ENCODE data around the gene BCL7C.
A peak's percentile ranks its signal among the peaks of the same experiment; 100 is the strongest.

BCL7C gene

DNA sequence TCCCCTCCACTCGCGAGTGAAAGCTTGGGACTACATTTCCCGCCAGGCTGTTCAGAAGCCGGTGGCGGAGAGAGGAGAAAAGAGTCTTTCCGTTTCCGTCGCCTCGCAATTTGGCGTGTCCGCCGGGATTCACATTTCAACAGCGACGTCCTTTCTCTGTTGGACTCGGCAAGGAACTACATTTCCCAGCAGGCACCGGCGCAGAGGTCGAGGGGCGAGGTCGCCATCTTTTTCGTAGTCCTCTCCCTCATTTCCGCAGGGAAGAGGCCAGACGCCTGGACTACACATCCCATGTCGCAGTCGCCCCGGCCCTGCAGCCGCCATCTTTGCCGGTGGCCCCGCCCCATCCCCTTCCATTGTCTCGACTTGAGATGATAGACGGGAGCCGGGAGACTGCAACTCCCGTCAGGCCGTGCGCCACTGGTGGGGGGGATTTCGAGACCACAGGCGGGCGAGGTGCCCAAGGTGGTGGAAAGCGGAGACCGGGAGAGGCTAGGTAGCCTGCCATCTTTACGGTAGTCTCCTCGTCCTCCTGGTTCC lies 28.6 kb upstream of the BCL7C start:
- DNase-seq, result peak; percentile 99

DNA sequence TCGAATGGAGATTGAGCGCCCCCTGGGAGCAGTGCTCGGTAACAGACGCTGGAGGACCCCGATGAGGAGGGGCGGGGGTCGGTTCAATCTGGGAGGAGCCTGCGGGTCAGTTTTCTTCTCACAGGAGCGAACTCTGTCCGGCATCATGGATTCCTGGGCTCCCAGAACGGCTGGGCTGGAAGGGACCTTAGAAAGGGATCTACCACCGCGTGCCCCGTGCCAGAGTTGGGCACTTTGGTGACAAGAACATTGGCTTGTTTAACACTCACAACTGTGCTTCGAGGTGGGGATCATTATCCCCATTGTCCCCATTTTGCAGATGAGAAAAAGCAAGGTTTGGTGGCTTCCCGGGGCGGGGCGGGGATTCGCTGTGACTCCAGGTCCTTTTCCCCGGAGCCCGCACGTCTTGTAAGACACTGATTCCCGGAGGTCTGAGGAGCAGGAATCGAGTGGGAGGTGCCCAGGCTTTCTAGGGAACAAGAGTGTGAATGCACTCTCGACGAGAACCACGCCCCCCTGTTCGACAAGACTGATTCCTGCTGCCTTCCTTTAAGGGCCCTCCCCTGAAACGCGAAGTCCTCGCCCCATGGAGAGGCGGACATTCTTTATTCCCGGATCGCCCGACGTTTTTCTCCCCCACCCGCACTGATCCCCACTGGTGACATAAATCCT lies 28.0 kb upstream of the BCL7C start:
- DNase-seq, result peak; percentile 91

DNA sequence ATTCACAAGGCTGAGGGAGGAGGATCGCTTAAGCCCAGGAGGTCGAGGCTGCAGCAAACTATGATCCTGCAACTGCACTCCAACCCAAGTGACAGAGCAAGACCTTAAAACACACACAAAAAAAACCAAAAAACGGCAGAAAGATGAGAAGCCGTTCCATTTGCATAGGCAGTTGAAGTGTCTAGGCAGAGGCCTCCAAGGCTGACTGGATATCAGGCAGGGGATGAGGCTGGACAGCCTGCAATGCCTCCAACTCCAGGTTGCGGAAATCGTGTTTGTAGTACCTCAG lies 27.5 kb upstream of the BCL7C start:
- no peak for DNase-seq

DNA sequence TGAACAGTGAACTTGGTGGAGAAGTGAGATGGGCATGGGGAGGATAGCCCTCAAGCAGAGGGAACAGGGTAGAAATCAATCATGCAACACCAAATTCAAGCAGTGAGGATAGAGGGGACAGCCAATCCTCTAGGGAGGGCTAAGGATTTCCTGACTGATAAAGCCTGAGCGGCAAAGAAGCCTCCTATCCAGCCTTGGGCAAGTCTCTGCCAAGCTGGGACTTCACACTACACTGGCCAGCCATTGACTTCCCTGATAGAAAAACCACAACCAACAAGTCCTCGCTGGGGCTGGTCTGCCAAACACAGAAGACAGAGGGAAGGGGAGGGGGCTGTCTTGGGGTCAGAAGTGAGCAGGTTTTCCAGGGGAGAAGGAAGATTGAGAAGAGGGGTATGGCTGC lies 27.0 kb upstream of the BCL7C start:
- no peak for DNase-seq

DNA sequence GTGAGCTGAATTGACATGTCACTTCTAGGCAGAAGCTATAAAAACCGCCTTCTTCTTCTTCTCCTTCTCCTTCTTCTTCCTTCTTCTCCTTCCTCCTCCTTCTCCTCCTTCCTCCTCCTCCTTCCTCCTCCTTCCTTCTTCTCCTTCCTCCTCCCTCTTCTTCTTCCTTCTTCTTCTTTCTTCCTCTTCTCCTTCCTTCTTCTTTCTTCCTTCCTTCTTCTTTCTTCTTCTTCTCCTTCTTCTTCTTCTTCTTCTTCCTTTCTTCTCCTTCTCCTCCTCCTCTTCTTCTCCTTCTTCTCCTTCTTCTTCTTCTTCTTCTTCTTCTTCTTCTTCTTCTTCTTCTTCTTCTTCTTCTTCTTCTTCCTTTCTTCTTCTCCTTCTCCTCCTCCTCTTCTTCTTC lies 24.7 kb upstream of the BCL7C start:
- DNase-seq, result no peak

DNA sequence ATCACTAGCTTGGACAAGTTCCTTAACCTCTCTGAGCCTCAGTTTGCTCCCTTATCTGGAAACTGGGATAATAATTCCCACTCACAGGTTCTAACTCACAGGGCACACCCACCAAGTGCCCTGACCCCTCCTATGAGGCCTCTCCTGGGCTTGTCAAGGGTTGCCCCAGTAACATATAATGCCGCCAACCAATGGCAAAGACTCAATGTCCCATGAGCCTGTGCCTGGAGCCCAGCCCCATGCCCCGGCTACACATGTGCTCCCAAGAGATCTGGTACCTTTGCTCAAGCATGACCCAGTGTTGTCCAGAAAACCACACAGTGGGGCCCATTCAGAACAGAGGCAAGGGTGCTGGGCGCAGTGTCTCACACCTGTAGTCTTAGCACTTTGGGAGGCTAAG lies 21.0 kb upstream of the BCL7C start:
- no peak for DNase-seq

DNA sequence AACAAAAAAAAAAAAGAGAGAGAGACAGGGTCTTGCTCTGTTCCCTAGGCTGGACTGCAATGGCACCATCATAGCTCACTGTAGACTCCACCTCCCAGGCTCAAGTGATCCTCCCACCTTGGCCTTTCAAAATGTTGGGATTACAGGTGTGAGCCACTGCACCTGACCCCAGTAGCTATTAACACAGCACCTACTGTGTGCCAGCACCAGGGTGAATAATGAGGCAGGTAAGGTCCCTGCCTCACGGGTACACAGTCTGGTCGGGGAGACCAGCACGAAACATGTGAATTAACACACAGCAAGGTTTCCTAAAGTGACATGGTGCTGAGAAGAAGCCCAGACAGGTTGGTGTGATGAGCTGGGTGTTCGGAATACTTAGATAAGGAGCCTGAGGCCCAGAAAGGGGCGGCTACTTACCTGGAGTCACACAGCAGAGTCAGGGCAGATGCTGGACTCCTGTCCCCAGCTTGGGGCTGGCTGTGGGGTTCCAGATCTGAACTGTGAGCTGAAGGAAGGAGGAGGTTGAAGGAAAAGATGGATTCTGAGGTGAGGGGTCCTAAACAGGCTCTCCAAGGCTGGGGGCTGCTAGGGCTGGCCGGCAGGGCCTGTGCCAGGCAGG lies 19.0 kb upstream of the BCL7C start:
- no peak for DNase-seq

DNA sequence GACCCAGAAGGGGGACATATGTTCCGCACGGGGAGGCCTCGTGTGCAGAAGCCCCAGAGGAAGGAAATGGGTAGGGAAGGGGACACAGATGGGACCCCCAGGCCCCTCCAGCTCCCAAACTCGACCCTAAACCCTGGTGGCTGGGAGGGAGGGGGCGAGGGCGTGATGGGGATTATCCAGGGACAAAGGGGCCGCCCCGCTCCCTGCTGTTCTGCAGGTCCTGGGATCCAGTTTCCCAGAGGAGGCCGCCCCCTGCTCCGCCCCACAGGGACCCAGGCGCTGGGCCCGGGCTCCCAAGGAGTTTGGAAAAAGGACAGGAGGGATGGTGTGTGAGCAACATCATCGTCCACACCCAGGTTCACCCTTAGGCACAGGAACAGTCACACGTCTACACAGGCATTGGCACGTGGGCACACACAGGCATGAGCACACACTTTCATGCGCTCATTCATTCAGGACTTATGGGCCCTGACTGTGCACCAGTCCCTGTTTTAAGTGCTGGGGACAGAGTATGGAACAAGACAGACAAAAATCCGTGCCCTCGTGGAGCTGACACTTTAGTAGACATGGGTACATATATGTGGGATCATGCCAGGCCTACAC lies 16.7 kb upstream of the BCL7C start:
- DNase-seq, result no peak

DNA sequence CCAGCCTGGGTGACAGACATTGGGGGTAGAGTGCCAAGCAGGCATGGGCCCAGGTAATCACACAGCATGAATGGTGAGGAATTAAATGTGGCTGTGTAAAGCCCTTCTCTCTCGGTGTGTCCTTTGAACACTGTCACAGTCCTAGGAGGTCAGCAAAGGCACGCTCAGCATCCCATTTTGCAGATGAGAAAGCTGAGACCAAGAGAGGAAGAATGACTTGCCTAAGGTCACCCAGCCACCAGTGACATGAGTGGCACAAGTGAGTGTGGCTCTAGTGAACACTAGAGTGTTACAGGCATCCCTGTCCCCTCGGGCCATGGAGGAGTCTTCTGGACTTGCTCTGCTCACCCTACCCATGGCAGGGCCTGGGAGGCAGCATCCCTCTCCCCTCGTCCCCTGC lies 13.2 kb upstream of the BCL7C start:
- DNase-seq, result no peak

DNA sequence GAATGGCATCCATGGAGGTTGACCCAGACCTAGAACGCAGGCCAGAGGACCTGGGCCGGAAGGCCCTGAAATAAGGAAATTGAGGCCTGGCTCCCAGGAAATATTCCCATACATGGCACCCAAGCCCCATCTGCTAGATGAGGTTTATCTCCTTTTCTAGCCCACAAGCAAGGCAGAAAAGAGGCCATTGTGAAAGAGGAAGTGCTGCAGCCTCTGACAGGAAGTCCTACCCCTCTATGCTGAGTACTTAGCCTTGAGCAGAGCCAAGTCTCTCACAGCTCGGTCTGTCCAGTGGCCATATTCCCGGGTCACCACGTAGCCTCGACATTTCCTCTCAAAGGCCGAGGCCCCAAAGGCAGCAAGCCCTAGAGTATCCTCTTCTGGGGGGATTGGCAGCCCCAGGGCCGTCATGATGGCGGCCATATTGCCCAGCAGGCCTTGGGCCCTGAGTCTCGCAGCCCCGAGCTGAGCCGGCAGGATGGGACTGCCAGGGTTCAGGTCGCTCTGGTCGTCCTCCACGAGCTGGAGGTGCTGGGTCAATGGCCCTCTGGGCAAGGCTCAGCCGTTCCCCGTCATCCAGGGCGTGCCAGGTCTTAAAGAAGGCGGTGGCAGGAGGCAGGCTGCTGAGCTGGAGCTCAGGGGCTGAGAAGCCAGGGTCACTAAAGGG lies 10.4 kb upstream of the BCL7C start:
- no peak for DNase-seq

DNA sequence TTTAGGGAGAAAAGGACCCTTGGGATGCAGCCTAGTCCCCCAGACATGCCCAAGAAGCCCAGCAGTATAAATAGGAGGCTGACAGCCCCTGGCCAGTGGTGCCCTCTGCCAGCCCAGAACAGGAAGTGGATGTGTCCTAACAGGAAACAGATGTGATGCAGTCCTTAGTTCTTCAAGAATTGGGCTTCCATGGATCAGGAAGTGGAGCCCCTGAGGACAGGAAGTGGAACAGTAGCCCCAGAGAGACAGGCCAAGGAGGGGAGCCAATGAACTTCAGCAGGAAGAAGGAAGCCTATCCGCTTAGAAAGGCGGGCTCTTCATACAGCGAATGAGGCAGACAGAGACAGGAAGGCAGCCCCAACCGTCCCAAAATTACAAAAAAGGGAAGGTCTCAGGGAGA lies 9.7 kb upstream of the BCL7C start:
- no peak for DNase-seq

DNA sequence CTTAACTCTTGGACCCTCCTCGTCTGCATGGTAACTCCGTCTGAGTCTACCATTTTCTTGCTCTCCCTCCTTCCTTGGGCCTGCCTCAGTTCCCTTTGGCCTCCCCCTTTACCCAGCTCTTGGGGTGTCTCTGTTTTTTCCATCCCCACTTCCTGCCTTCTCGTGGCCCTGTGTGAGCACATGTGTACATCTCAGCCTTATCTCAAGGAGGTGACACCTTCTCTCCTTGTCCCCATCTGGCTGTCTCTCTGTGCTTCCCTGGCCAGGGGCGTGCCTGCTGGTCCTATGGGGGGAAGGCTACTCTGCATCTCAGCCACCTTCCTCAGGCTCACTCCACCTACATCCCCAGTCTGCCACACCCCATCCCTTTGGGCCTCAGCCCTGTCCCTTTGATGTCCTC lies 9.1 kb upstream of the BCL7C start:
- peak in 1 of 2 donors; percentile 30 for DNase-seq

DNA sequence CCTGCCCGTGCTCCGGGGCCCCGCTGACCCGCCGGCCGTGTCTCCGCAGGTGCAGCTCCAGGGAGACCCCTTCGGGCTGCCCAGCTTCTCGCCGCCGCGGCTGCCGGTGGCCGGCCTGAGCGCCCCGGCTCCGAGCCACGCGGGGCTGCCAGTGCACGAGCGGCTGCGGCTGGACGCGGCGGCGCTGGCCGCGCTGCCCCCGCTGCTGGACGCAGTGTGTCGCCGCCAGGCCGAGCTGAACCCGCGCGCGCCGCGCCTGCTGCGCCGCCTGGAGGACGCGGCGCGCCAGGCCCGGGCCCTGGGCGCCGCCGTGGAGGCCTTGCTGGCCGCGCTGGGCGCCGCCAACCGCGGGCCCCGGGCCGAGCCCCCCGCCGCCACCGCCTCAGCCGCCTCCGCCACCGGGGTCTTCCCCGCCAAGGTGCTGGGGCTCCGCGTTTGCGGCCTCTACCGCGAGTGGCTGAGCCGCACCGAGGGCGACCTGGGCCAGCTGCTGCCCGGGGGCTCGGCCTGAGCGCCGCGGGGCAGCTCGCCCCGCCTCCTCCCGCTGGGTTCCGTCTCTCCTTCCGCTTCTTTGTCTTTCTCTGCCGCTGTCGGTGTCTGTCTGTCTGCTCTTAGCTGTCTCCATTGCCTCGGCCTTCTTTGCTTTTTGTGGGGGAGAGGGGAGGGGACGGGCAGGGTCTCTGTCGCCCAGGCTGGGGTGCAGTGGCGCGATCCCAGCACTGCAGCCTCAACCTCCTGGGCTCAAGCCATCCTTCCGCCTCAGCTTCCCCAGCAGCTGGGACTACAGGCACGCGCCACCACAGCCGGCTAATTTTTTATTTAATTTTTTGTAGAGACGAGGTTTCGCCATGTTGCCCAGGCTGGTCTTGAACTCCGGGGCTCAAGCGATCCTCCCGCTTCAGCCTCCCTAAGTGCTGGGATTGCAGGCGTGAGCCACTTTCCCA lies 8.4 kb upstream of the BCL7C start:
- peak; percentile 60 to 67 for DNase-seq

DNA sequence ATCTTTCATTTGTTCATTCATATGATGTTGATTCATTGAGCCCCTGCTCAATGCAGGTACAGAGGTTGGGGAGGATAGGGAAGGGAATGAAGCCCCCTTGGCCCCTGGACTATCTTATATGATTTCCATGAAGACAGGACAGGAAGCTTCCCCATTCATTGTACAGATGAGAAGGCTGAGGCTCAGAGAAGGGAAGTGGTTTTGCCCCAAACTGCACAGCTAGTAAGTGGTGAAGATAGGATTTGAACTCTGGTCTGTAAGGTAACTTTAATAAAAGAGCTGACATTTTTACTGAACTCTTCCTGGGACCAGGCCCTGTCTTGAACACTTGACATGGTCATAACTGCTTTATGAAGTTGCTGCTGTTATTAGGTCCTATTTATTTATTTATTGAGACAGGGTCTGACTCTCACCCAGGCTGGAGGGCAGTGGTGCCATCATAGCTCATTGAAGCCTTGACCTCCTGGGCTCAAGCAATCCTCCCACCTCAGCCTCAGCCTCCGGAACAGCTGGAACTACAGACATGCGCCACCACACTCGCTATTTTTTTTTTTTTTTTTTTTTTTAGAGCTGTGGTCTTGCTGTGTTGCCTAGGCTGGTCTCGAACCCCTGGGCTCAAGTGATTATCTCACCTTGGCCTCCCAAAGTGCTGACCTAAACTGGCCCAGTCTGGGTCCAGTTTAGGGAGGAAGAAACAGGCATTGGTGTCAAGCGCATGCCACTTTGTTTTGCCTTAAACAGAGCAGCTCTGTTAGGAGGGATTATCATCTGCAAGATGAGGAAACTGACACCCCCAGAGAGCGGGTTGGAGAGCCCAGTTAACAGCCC lies 7.5 kb upstream of the BCL7C start:
- no peak for DNase-seq

DNA sequence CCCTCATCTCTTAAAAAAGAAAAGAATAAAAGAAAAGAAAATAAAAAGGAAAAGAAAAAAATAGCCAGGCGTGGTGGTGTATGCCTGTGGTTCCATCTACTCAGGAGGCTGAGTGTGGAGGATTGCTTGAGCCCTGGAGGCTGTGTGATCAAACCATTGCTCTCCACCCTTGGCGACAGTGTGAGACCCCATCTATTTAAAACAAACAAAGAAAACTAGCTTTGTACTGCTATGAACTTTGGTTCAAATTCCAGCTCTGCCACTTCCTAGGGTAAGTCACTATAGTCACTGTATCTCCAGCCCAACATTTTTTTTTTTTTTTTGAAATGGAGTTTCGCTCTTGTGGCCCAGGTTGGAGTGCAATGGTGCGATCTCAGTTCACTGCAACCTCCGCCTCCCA lies 6.7 kb upstream of the BCL7C start:
- no peak for DNase-seq

DNA sequence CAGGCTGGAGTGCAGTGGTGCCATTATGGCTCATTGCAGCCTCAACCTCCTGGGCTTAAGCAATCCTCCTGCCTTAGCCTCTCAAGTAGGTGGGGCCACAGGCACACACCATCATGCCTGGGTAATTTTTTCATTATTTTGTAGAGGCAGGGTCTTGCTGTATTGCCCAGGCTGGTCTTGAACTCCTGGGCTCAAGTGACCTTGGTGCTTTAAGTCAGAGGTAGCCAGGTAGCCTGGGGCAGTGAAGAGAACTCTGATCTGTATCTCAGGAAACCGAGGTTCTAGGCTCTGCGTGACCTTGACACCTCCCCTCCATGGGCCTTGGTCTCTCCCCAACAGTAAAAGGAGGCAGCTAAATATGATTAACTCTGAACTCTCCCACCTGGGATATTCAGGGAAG lies 5.9 kb upstream of the BCL7C start:
- DNase-seq, result no peak

DNA sequence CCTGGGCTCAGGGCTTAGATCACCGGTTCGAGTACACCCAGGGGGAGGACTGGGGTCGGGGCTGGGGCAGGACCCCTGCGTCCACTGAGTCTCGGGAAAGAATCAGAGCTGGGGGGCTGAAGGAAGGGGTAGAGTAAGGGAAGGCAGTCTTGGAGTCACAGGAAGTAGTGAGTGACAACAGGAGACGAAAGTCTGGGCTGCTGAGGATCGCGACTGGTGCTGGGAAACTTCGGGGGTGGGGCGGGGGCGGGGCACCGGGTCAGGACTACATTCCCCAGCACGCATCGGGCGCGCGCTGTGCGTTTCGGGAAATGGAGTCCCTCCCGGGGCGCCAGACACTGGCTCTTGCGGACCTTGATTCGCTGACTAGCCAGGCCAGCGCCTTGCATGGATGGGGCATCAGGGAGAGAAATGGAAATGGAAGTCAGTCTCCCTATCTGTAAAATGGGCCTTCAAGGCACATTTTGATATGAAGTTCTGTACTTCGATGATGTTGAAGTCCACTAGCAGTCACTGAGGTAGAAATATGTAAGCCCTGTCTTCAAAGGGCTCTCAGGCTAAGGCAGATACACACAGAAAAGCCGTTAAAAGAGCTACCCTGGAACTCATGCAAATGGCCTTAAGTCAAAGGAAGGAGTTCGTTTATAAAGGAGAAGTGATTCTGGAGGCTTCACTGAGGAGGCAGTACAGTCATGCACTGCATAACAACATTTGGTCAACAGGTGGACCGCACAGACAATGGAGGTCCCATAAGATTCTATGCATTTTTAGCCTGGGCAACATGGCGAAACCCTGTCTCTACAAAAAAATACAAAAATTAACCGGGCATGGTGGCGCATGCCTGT lies 3.2 kb upstream of the BCL7C start:
- DNase-seq, result peak; percentile 84 to 85

DNA sequence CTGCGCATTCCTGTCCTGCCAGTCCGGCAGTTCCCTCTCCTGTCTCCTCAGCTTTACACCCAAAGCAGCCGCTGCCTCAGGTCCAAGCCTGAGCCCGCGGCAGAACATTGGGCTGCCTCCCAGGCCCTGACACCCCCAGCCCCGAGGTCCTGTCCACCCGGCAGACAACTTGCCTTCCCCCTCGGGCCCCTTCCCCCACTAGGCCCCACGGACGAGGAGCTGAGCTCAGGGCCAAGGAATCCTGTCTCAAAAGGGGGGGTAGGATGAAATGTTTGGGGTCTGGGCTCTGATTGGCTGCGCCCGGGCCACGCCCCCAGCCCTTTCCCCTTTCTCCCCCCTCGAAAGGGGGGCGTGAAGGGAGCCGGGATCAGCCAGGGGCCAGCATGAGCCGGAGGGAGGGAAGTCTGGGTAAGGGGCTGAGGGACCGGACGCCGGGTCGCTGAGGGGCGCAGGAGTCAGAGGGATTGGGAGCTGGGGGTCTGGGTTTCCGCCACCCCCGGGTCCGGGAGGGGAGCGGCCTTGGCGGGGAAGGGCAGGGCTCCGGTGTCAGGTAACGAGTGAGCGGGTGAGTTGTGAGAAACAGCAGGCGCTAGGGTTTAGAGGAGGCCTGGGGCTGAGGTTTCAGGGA lies 2.5 kb upstream of the BCL7C start, which contains the start of gene CTF1:
TSS of gene CTF1 (plus strand) at position 354 of the 628 bp plus-strand sequence. CDS start at position 384, 30 bp downstream.
- DNase-seq, result no peak

DNA sequence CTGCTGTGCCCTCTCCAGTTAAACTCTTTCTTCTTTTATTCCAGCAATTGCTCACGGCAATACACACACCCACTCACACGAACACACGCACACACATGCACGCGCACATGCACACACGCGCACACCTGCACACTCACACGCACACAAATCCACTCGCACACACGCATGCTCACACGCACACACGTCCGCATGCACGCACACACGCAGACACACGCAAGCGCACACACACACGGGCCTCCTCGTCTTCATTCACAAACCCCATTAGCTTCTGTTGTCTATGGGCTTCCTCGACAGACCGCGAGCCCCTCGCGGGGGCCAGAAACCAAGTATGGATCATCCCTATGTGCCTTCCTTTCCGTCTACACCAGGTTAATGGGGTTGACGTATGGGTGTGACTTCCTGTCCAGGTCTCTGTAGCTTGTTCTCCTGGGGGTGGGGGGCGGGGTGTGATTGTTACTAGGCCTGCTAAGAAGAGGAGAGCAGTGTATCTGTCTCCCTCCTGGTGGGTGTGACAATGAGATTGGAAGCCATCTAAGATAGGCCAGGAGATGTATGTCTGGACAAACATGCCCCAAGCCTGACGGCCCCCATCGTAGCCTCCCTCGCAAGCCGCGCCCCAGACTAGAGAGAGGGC lies 1.9 kb upstream of the BCL7C start:
- DNase-seq, result no peak

All from stimulated activated CD4-positive, alpha-beta T cell treated with anti-CD3 and anti-CD28 coated beads, Interleukin-2, amount 100 ng/mL, for 24 hours (primary cell).